DOHH2 (cell line): ENCODE measurements around the gene MED13L.

Experiments used
- H3F3A ChIP-seq: fragments of 200-600 bp; sonication (generic), shearing (Covaris generic); 2 replicates; pipeline ENCODE4 v1.6.0; 2016; ENCODE audit warnings: antibody characterized with exemption, mild to moderate bottlenecking; ENCODE audit not compliant: control insufficient read depth, insufficient read depth
- H3K27ac ChIP-seq: fragments of 200-600 bp; sonication (generic); 2 replicates; pipeline ENCODE4 v1.5.1; 2014; ENCODE audit warnings: low read depth, mild to moderate bottlenecking, low read length, moderate library complexity
- H3K27me3 ChIP-seq: fragments of 200-600 bp; sonication (generic); 2 replicates; pipeline ENCODE4 v1.6.1; 2014; ENCODE audit warnings: mild to moderate bottlenecking, low read length, mixed read lengths; ENCODE audit not compliant: control insufficient read depth
- H3K36me3 ChIP-seq: fragments of 200-600 bp; sonication (generic); 2 replicates; pipeline ENCODE4 v1.6.1; 2014; ENCODE audit warnings: mild to moderate bottlenecking, low read length, moderate library complexity, mixed read lengths; ENCODE audit not compliant: control insufficient read depth
- H3K4me1 ChIP-seq: fragments of 200-600 bp; sonication (generic); 2 replicates; pipeline ENCODE4 v1.6.1; 2014; ENCODE audit warnings: mild to moderate bottlenecking, low read length, mixed read lengths; ENCODE audit not compliant: control insufficient read depth
- H3K4me2 ChIP-seq: fragments of 200-600 bp; sonication (generic); 2 replicates; pipeline ENCODE4 v1.6.0; 2014; ENCODE audit warnings: mild to moderate bottlenecking, low read length, moderate library complexity
- H3K4me3 ChIP-seq: fragments of 200-600 bp; sonication (generic); 2 replicates; pipeline ENCODE4 v1.5.1; 2014; ENCODE audit warnings: mild to moderate bottlenecking, low read length, mixed read lengths
- H3K79me2 ChIP-seq: fragments of 200-600 bp; sonication (generic); 2 replicates; pipeline ENCODE4 v1.6.1; 2014; ENCODE audit warnings: mild to moderate bottlenecking, low read length, mixed read lengths; ENCODE audit not compliant: control insufficient read depth
- H3K9me2 ChIP-seq: fragments of 200-600 bp; sonication (generic); replicated peaks from 2 replicates; pipeline ENCODE4 v1.6.1; 2014; ENCODE audit warnings: mild to moderate bottlenecking, low read length, mixed read lengths; ENCODE audit not compliant: control insufficient read depth
- H3K9me3 ChIP-seq: fragments of 200-600 bp; sonication (generic); 2 replicates; pipeline ENCODE4 v1.6.1; 2014; ENCODE audit warnings: antibody characterized with exemption, low read length, mixed read lengths; ENCODE audit not compliant: control insufficient read depth, insufficient read depth
- H4K20me1 ChIP-seq: fragments of 200-600 bp; sonication (generic); 2 replicates; pipeline ENCODE4 v1.6.0; 2014; ENCODE audit warnings: low read depth, mild to moderate bottlenecking, antibody characterized with exemption, low read length, moderate library complexity; ENCODE audit not compliant: control insufficient read depth, insufficient read depth
- CTCF ChIP-seq: fragments of 200-600 bp; sonication (generic); IDR thresholded peaks from one replicate; pipeline ENCODE4 v1.5.1; 2014; ENCODE audit warnings: antibody characterized with exemption, mild to moderate bottlenecking, low read depth, low read length; ENCODE audit not compliant: poor library complexity, severe bottlenecking
- EZH2phosphoT487 ChIP-seq: fragments of 200-600 bp; sonication (generic); IDR thresholded peaks from 2 replicates; pipeline ENCODE4 v1.6.1; 2017; ENCODE audit warnings: borderline replicate concordance, mild to moderate bottlenecking, antibody characterized with exemption, low read length, moderate library complexity, mixed read lengths

Gene MED13L

DNA sequence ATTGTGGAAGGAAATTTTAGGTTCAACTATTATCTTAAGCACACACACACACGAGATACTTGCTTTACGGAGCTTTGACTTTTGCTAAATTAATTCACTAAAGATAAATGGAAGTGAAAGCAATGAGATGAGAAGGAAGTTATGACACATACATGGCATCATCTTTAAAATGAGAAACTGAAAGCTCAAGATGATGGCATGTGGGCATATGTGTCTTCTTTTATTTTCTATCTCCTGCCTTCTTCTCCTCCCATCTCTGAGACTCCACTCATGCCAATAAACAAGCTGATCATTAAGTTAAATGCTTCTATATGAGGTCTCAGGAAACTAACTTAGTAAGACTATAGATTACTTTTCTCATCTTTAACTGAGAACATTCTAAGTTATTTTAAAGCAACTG, 216.7 kb downstream of the MED13L start:
- Histone ChIP-seq H3K4me3 (no peak overlapping the region), H4K20me1 (no peaks in the 10 kb centered on the region), H3K9me3 (no peaks in the 10 kb centered on the region), H3K79me2 (no peaks in the 10 kb centered on the region; the same call in 1 of the 2 replicates), H3K9me2 (no peaks in the 10 kb centered on the region), H3K27me3 (no peaks in the 10 kb centered on the region), H3K36me3 (no peaks in the 10 kb centered on the region), H3K4me1 (peaks cover 3% of the 10 kb centered on the region), H3K27ac (no peak overlapping the region), H3K4me2 (no peak overlapping the region), H3F3A (no peaks in the 10 kb centered on the region)
- TF ChIP-seq EZH2phosphoT487 (no peak), CTCF (no peak)

DNA sequence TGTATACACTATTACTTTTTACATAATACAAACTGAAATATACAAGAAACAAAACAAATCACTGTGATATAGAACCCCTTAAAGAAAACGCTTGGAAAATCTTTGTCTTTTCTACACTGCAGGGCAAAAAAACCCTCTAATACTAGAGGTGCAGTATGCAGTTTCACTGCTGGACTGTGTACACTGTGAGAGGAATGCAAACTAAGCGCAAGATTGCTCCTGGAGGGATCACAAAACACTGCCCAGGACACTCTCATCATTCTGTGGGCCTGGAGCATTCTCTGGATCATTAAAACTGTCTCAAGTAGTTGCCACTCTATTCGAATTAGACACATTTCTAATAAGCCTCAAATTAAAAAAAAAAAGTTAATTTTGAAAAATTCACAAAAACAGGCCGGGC, 217.6 kb downstream of the MED13L start:
- Histone ChIP-seq H3K9me2 (no peaks in the 10 kb centered on the region), H4K20me1 (no peaks in the 10 kb centered on the region), H3K4me2 (no peak overlapping the region), H3K4me3 (no peak overlapping the region), H3K27me3 (no peaks in the 10 kb centered on the region), H3K79me2 (no peaks in the 10 kb centered on the region), H3K27ac (no peak overlapping the region), H3K4me1 (no peaks in the 10 kb centered on the region), H3K36me3 (no peaks in the 10 kb centered on the region), H3K9me3 (no peaks in the 10 kb centered on the region), H3F3A (no peaks in the 10 kb centered on the region)
- TF ChIP-seq EZH2phosphoT487: no peak
- no peak for TF ChIP-seq CTCF

DNA sequence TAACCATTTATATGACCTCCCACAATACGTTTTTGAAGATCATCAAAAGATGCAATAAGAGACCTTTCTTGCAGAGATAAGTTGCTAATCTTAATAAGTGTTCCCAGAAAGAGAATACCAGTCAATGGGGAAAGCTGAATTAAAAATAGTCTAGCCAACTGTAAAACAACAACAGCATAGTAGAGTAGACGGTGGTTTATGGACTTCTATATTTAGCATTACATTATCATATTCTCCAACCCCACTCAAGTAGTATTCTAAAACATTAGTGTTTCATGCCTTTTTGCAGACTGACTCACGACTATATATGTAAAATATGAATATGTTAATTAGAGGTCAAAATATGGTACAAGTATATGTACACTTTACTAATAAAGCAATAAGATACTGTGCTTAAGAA, 218.9 kb downstream of the MED13L start:
- Histone ChIP-seq H3K4me1 (no peaks in the 10 kb centered on the region), H3K36me3 (no peaks in the 10 kb centered on the region), H3K79me2 (no peaks in the 10 kb centered on the region), H3K4me3 (no peak overlapping the region), H3K9me2 (no peaks in the 10 kb centered on the region), H3F3A (no peaks in the 10 kb centered on the region), H3K9me3 (no peaks in the 10 kb centered on the region), H3K4me2 (no peak overlapping the region), H4K20me1 (no peaks in the 10 kb centered on the region), H3K27me3 (no peaks in the 10 kb centered on the region), H3K27ac (no peak overlapping the region)
- TF ChIP-seq EZH2phosphoT487 (no peak), CTCF (no peak)

DNA sequence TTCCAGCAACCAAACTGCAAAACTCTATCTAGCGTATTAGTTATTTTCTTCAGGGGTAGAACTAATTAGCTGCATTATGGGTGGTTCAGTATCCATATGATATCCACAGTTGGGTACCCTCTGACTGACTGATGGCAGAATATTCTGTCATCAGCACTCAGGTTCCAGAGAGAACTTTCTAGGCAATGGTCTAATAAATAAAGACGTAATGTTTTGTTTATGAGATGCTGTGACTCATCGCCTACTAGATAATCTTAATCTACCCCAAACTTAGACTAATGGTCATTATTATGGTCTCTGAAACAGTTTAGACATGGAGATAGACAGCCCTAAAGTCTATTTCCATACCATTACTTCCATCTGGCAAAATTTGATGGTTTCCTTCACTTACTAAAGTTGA, 220.1 kb downstream of the MED13L start:
- Histone ChIP-seq H3K9me3 (no peaks in the 10 kb centered on the region), H3K27me3 (no peaks in the 10 kb centered on the region), H3K4me3 (no peak overlapping the region), H3K27ac (no peak overlapping the region), H3K4me1 (no peaks in the 10 kb centered on the region), H3K9me2 (no peaks in the 10 kb centered on the region), H3K36me3 (no peaks in the 10 kb centered on the region), H3K79me2 (no peaks in the 10 kb centered on the region), H3K4me2 (no peak overlapping the region), H3F3A (no peaks in the 10 kb centered on the region), H4K20me1 (no peaks in the 10 kb centered on the region)
- TF ChIP-seq EZH2phosphoT487 (no peak), CTCF (no peak)
